OCI-LY7 (cell line): ENCODE measurements around the gene KCNMB2. TPM values are rescaled to one million over a fixed set of nuclear protein-coding genes. Genes with fewer than 3 reads are reported as not detected.

Experiments used
- BruUV-seq: library from RNA; stranded (reverse); fragments of 400-500 nt; replicated peaks from 2 replicates; lab custom pipeline; 2021; lab: Mats Ljungman, UMichigan
- CTCF ChIA-PET: fragments of 300-600 bp; sonication (Branson Sonifier 250); formaldehyde crosslinking; loops from one replicate; lab custom pipeline; 2022; ENCODE audit warnings: antibody characterized with exemption; ENCODE audit not compliant: unreplicated experiment; lab: Charles Lee
- POLR2A ChIA-PET: fragments of 300-600 bp; sonication (Branson Sonifier 250); formaldehyde crosslinking; loops from one replicate; lab custom pipeline; 2022; ENCODE audit warnings: antibody characterized with exemption; lab: Charles Lee
- DNase-seq: peaks from one replicate; pipeline ENCODE4 v3.0.0-alpha.2; 2015; ENCODE audit warnings: low spot score
- H2AFZ ChIP-seq: fragments of 200-600 bp; sonication (generic), shearing (Covaris generic); 2 replicates; pipeline ENCODE4 v1.6.1; 2014; ENCODE audit warnings: mild to moderate bottlenecking, antibody characterized with exemption, low read length, moderate library complexity
- H3K27ac ChIP-seq: fragments of 200-600 bp; sonication (generic); 2 replicates; pipeline ENCODE4 v1.5.1; 2014; ENCODE audit warnings: mixed run types, low read depth, mild to moderate bottlenecking, moderate library complexity, low read length, inconsistent platforms; ENCODE audit not compliant: poor library complexity, severe bottlenecking
- H3K36me3 ChIP-seq: fragments of 200-600 bp; sonication (generic); 2 replicates; pipeline ENCODE4 v1.6.1; 2014; ENCODE audit warnings: mild to moderate bottlenecking, antibody characterized with exemption, low read length, moderate library complexity, mixed read lengths; ENCODE audit not compliant: insufficient read depth
- H3K4me1 ChIP-seq: fragments of 200-600 bp; sonication (generic); 2 replicates; pipeline ENCODE4 v1.5.1; 2014; ENCODE audit warnings: mild to moderate bottlenecking, low read length; ENCODE audit not compliant: insufficient read depth, poor library complexity, severe bottlenecking
- H3K4me2 ChIP-seq: fragments of 200-600 bp; sonication (generic); 2 replicates; pipeline ENCODE4 v1.6.1; 2014; ENCODE audit warnings: mild to moderate bottlenecking, low read length
- H3K4me3 ChIP-seq: fragments of 200-600 bp; sonication (generic); 2 replicates; pipeline ENCODE4 v1.5.1; 2014; ENCODE audit warnings: mild to moderate bottlenecking, low read depth, low read length; ENCODE audit not compliant: poor library complexity, severe bottlenecking
- H3K79me2 ChIP-seq: fragments of 200-600 bp; sonication (generic); 2 replicates; pipeline ENCODE4 v1.6.1; 2016; ENCODE audit warnings: low read depth, mild to moderate bottlenecking, low read length, moderate library complexity, mixed read lengths; ENCODE audit not compliant: insufficient read depth
- H3K9me2 ChIP-seq: fragments of 200-600 bp; sonication (generic); 2 replicates; pipeline ENCODE4 v1.6.1; 2016; ENCODE audit warnings: mild to moderate bottlenecking, low read length, mixed read lengths; ENCODE audit not compliant: insufficient read depth
- H3K9me3 ChIP-seq: fragments of 200-600 bp; sonication (generic); 2 replicates; pipeline ENCODE4 v1.6.1; 2014; ENCODE audit warnings: mild to moderate bottlenecking, mixed run types, low read length, mixed read lengths
- H4K20me1 ChIP-seq: fragments of 200-600 bp; sonication (generic); 2 replicates; pipeline ENCODE4 v1.6.1; 2014; ENCODE audit warnings: mild to moderate bottlenecking, antibody characterized with exemption, low read length, moderate library complexity, mixed read lengths; ENCODE audit not compliant: insufficient read depth
- CTCF ChIP-seq: fragments of 200-600 bp; sonication (generic); conservative IDR thresholded peaks from 2 replicates; pipeline ENCODE4 v1.5.1; 2014; ENCODE audit warnings: mild to moderate bottlenecking, antibody characterized with exemption, low read length, moderate library complexity, mixed read lengths
- EZH2phosphoT487 ChIP-seq: fragments of 200-600 bp; sonication (generic); IDR thresholded peaks from 2 replicates; pipeline ENCODE4 v1.6.1; 2018; ENCODE audit warnings: low read depth, borderline replicate concordance, mild to moderate bottlenecking, mixed run types, antibody characterized with exemption, low read length, moderate library complexity, mixed read lengths
- intact Hi-C: fragments of 100-400 bp; cut with micrococcal nuclease; formaldehyde crosslinking; loops from one replicate; pipeline ENCODE4 v1.10.0; 2022; ENCODE audit not compliant: unreplicated experiment
- total RNA-seq, 2 experiments: library from RNA; depleted of rRNA in 1 of 2; stranded (reverse); fragments of >200 nt in 1 of 2; shearing (Covaris generic) in 1 of 2; gene quantifications; 2 replicates each; pipeline ENCODE4 v1.2.3, GENCODE V29; 2014 to 2022

The KCNMB2 gene
- total RNA-seq, 2 experiments from 2014 or later, result not detected

DNA sequence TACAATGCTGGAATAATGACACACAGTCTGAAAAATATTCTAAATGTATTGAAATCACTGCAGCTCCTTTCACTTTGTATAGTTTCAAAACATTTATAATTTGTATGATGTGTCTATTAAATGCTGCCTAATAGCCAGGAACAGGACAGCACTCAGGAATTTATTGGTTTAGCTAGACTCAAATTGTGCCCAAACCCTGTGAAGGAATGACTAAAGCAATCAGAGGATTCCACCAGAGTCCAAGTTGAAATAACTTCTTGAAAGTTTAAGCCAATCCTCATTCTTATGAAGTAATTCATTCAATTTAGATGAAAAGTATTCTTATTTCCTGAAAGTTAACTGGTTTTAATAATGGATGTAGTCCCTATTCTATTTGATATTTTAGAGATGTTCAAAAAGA, 268.4 kb downstream of the KCNMB2 start:
- Histone ChIP-seq H3K4me1 (no peaks in the 10 kb centered on the region), H3K27ac (no peak overlapping the region), H2AFZ (no peak overlapping the region), H3K4me3 (no peak overlapping the region), H3K79me2 (no peaks in the 10 kb centered on the region), H3K36me3 (no peaks in the 10 kb centered on the region), H3K9me3 (no peaks in the 10 kb centered on the region), H4K20me1 (no peaks in the 10 kb centered on the region), H3K9me2 (no peaks in the 10 kb centered on the region), H3K4me2 (no peak overlapping the region)
- TF ChIP-seq CTCF (no peak), EZH2phosphoT487 (no peak)
- no peak for DNase-seq
- intact Hi-C loops, result no loop called here
- POLR2A ChIA-PET, result interaction anchor here (0.9 kb wide), 1 partner anchor 29 kb away, joined by 3 read pairs; no protein-coding TSS in a partner anchor
- CTCF ChIA-PET, result no interaction called here
- no TSS peak for BruUV-seq

GRCh38 chr3:178805741-178806140, 269.5 kb downstream of the KCNMB2 start:
- ChIA-PET CTCF (no interaction called here), POLR2A (interaction anchor here (0.6 to 0.7 kb wide), 2 partner anchors 12 to 815 kb away, joined by 3 to 4 read pairs; no protein-coding TSS in a partner anchor)
- H3K36me3 ChIP-seq, result no peaks in the 10 kb centered on the region
- DNase-seq, result no peak
- H3K4me1 ChIP-seq, result no peaks in the 10 kb centered on the region
- intact Hi-C loops, result no loop called here
- no peaks in the 10 kb centered on the region for H3K79me2 ChIP-seq
- H4K20me1 ChIP-seq, result no peaks in the 10 kb centered on the region
- H3K4me3 ChIP-seq, result no peak overlapping the region
- H3K4me2 ChIP-seq, result no peak overlapping the region
- no peak overlapping the region for H3K27ac ChIP-seq
- no peak overlapping the region for H2AFZ ChIP-seq
- BruUV-seq, result no TSS peak
- H3K9me2 ChIP-seq, result no peaks in the 10 kb centered on the region
- TF ChIP-seq EZH2phosphoT487 (no peak), CTCF (no peak)
- no peaks in the 10 kb centered on the region for H3K9me3 ChIP-seq

DNA sequence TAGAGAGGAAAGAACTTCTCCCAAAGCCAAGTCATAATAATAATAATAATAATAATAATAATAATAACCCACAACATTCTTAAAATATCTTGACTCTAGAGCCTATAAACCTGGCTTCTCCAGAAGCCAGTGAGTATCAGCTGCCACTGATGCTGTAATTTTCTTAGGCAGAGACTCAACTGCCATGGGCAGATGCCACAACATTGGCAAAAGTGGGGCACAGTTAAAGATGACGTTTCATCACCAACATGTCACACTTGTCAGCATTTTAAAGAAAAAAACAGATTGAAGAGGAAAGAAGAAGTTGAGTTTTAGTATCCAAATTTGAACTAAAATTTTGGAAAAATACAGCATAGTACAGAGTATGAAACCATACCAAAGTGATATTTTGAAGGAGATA, 270.4 kb downstream of the KCNMB2 start:
- Histone ChIP-seq H3K4me1 (no peaks in the 10 kb centered on the region), H3K4me2 (no peak overlapping the region), H3K27ac (no peak overlapping the region), H3K79me2 (no peaks in the 10 kb centered on the region), H3K36me3 (no peaks in the 10 kb centered on the region), H2AFZ (no peak overlapping the region), H4K20me1 (no peaks in the 10 kb centered on the region), H3K9me3 (no peaks in the 10 kb centered on the region), H3K4me3 (no peak overlapping the region), H3K9me2 (no peaks in the 10 kb centered on the region)
- no TSS peak for BruUV-seq
- ChIA-PET CTCF (no interaction called here), POLR2A (interaction anchor here (0.5 to 0.7 kb wide), 4 partner anchors 13 to 192 kb away, joined by 3 read pairs; no protein-coding TSS in a partner anchor)
- DNase-seq, result no peak
- TF ChIP-seq EZH2phosphoT487 (no peak), CTCF (no peak)
- intact Hi-C loops, result no loop called here
